Measurements from ENCODE around the gene CEP164.

The CEP164 gene

DNA sequence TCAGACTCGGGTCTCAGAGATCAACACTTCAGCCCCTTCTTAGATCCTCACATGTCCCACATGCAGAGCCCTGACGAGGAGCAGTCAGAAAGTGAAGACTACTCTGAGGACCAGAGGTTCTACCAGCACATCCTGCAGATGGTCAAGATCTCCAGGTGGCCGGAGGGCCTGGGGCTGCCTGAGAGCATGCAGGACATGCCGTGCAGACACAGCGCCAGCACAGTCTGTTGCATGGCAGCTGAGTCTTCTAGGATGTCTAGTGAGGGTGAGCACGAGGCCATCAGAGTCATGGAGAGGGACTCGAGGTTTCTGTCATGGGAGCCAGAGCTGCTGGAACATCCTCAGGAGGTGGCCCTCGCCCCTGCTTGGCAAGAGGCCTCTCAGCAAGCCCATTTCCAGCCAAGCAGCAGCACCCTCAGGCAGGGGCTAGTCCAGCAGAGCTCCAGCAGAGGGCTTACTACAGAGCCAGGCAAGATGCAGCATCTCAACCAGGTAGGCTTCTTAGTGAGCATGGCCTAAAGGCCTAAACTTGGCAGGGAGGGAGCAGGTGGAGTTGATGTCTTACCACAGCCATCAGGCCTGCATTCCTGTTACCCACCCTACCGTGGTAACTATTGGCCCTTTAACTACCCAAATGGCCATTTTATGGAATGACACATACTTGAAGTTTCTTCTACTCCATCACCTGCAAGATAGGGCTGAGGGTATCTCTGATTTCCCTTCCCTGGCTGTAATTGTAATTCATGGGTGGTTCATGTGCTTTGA, 28.7 kb downstream of the CEP164 start:
- no peak overlapping the region for H3K4me3 ChIP-seq (ENCODE audit: low read depth, low read length)
- POLR2A ChIA-PET: interaction anchor here (0.7 kb wide), 1 partner anchor 14 kb away, joined by 3 read pairs; no protein-coding TSS in a partner anchor
- H3K9me3 ChIP-seq (ENCODE audit: control insufficient read depth, insufficient read depth, low read depth, low read length): no peaks in the 10 kb centered on the region
- TF ChIP-seq, protein P1, sequence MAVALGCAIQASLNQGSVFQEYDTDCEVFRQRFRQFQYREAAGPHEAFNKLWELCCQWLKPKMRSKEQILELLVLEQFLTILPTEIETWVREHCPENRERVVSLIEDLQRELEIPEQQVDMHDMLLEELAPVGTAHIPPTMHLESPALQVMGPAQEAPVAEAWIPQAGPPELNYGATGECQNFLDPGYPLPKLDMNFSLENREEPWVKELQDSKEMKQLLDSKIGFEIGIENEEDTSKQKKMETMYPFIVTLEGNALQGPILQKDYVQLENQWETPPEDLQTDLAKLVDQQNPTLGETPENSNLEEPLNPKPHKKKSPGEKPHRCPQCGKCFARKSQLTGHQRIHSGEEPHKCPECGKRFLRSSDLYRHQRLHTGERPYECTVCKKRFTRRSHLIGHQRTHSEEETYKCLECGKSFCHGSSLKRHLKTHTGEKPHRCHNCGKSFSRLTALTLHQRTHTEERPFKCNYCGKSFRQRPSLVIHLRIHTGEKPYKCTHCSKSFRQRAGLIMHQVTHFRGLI (tag by site-specific recombination; IDR thresholded peaks at IDR 0.05): no peak
- TF ChIP-seq BCL11A (tag by site-specific recombination; IDR thresholded peaks at IDR 0.05; ENCODE audit: low read depth): no peak
- no peaks in the 10 kb centered on the region for H3K4me1 ChIP-seq (ENCODE audit: control insufficient read depth, insufficient read depth, low read length)
- H3K27ac ChIP-seq (ENCODE audit: extremely low read depth, low read depth, low read length): no peak overlapping the region
- peaks cover 5 to 73% of the 10 kb centered on the region in 2 experiments for H3K36me3 ChIP-seq (ENCODE audit: control insufficient read depth in 2 of 2, insufficient read depth in 1 of 2, low read length in 2 of 2)
- CTCF ChIA-PET: interaction anchor here (0.6 kb wide), 1 partner anchor 70 kb away, joined by 3 read pairs; no protein-coding TSS in a partner anchor

DNA sequence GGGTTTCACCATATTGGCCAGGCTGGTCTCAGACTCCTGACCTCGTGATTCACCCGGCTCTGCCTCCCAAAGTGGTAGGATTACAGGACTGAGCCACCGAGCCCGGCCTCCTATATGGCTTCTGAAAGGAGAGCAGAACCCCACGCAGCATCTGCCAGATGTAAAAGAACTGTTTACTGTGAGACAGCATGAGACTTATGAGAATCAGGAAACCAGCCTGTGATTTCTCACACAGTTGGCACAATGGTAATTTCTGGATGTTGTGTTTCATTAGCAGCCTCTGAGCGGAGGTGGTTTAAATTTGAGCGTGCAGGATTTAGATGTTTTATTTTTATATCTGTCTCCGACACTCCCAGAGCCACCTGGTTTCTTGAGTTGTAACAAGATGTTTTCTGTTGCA, 33.8 kb downstream of the CEP164 start:
- H3K4me1 ChIP-seq (ENCODE audit: control insufficient read depth, insufficient read depth, low read length): no peaks in the 10 kb centered on the region
- peaks cover 0 to 77% of the 10 kb centered on the region in 2 experiments; a peak in 1 of 3 replicates for H3K36me3 ChIP-seq (ENCODE audit: control insufficient read depth in 2 of 2, insufficient read depth in 1 of 2, low read length in 2 of 2)
- H3K9me3 ChIP-seq (ENCODE audit: control insufficient read depth, insufficient read depth, low read depth, low read length): no peaks in the 10 kb centered on the region
- H3K27ac ChIP-seq (ENCODE audit: extremely low read depth, low read depth, low read length): no peak overlapping the region
- TF ChIP-seq YY1 (tag by site-specific recombination; IDR thresholded peaks at IDR 0.05) (no peak), HOXD13 (CRISPR knock-in tag; IDR thresholded peaks at IDR 0.05; ENCODE audit: borderline replicate concordance) (no peak), ZNF600 (tag by site-specific recombination; IDR thresholded peaks at IDR 0.05) (no peak), ZNF664 (tag by site-specific recombination; IDR thresholded peaks at IDR 0.05) (no peak), ZFP41 (tag by site-specific recombination; IDR thresholded peaks at IDR 0.05; ENCODE audit: borderline replicate concordance) (no peak), ZSCAN23 (tag by site-specific recombination; IDR thresholded peaks at IDR 0.05) (no peak), ZSCAN16 (tag by site-specific recombination; IDR thresholded peaks at IDR 0.05) (no peak), GLIS1 (tag by site-specific recombination; IDR thresholded peaks at IDR 0.05) (no peak), ZNF266 (tag by site-specific recombination; IDR thresholded peaks at IDR 0.05; ENCODE audit: low read depth) (no peak), ZNF10 (tag by site-specific recombination; IDR thresholded peaks at IDR 0.05) (no peak), EGR2 (tag by site-specific recombination; IDR thresholded peaks at IDR 0.05; ENCODE audit: low read depth) (no peak), ZNF654 (tag by site-specific recombination; IDR thresholded peaks at IDR 0.05; ENCODE audit: low read depth) (no peak), ZNF155 (tag by site-specific recombination; IDR thresholded peaks at IDR 0.05) (no peak)
- TF ChIP-seq, protein P2, sequence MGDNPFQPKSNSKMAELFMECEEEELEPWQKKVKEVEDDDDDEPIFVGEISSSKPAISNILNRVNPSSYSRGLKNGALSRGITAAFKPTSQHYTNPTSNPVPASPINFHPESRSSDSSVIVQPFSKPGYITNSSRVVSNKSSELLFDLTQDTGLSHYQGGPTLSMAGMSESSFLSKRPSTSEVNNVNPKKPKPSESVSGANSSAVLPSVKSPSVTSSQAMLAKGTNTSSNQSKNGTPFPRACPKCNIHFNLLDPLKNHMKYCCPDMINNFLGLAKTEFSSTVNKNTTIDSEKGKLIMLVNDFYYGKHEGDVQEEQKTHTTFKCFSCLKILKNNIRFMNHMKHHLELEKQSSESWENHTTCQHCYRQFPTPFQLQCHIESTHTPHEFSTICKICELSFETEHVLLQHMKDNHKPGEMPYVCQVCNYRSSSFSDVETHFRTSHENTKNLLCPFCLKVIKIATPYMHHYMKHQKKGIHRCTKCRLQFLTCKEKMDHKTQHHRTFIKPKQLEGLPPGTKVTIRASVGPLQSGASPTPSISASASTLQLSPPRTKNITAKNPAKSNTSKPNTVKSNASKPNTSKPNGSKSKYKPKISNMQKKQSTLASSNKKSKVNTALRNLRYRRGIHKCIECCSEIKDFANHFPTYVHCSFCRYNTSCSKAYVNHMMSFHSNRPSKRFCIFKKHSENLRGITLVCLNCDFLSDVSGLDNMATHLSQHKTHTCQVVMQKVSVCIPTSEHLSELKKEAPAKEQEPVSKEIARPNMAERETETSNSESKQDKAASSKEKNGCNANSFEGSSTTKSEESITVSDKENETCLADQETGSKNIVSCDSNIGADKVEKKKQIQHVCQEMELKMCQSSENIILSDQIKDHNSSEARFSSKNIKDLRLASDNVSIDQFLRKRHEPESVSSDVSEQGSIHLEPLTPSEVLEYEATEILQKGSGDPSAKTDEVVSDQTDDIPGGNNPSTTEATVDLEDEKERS (tag by site-specific recombination; IDR thresholded peaks at IDR 0.05): no peak
- TF ChIP-seq, protein P3, sequence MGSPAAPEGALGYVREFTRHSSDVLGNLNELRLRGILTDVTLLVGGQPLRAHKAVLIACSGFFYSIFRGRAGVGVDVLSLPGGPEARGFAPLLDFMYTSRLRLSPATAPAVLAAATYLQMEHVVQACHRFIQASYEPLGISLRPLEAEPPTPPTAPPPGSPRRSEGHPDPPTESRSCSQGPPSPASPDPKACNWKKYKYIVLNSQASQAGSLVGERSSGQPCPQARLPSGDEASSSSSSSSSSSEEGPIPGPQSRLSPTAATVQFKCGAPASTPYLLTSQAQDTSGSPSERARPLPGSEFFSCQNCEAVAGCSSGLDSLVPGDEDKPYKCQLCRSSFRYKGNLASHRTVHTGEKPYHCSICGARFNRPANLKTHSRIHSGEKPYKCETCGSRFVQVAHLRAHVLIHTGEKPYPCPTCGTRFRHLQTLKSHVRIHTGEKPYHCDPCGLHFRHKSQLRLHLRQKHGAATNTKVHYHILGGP (tag by site-specific recombination; IDR thresholded peaks at IDR 0.05): no peak
- TF ChIP-seq, protein P4, sequence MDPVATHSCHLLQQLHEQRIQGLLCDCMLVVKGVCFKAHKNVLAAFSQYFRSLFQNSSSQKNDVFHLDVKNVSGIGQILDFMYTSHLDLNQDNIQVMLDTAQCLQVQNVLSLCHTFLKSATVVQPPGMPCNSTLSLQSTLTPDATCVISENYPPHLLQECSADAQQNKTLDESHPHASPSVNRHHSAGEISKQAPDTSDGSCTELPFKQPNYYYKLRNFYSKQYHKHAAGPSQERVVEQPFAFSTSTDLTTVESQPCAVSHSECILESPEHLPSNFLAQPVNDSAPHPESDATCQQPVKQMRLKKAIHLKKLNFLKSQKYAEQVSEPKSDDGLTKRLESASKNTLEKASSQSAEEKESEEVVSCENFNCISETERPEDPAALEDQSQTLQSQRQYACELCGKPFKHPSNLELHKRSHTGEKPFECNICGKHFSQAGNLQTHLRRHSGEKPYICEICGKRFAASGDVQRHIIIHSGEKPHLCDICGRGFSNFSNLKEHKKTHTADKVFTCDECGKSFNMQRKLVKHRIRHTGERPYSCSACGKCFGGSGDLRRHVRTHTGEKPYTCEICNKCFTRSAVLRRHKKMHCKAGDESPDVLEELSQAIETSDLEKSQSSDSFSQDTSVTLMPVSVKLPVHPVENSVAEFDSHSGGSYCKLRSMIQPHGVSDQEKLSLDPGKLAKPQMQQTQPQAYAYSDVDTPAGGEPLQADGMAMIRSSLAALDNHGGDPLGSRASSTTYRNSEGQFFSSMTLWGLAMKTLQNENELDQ (tag by site-specific recombination; IDR thresholded peaks at IDR 0.05; ENCODE audit: low read depth): no peak
- POLR2A ChIA-PET: interaction anchor here (0.7 kb wide), 1 partner anchor 28 kb away, joined by 4 read pairs; no protein-coding TSS in a partner anchor
- CTCF ChIA-PET: no interaction called here
- no peak overlapping the region for H3K4me3 ChIP-seq (ENCODE audit: low read depth, low read length)

Data from HEK293 (cell line).